ENCODE results near the gene DMRT1. TPM values are rescaled to one million over a fixed set of nuclear protein-coding genes. Genes with fewer than 3 reads are reported as not detected.
"Not testable (repeated sequence)": the region's sequence is repeated elsewhere in the genome, so short reads cannot be mapped to it uniquely, and the experiment has no call there.

Gene DMRT1
- total RNA-seq, 1 donor from 2014 or later: not detected

DNA sequence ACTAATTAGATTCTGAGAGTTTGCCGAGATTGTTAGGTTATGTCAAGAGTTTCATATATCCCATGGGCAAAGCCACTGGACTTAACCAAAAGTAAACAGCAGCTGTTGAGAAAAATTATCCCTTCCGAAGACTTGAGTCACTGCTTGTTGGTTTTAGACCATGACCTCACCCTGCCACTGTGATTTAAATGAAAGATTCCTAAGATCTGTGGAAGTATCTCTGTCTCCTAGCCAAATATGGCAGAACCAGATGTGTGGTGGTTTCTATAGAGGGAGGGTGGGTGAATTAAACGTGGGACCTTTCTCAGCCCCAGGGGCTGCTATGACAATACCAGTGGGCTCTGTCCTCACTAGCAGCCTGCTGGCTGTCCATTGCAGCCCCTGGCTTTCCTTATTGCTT, 154.3 kb downstream of the DMRT1 start:
- no peak for DNase-seq (ENCODE audit: low spot score)

DNA sequence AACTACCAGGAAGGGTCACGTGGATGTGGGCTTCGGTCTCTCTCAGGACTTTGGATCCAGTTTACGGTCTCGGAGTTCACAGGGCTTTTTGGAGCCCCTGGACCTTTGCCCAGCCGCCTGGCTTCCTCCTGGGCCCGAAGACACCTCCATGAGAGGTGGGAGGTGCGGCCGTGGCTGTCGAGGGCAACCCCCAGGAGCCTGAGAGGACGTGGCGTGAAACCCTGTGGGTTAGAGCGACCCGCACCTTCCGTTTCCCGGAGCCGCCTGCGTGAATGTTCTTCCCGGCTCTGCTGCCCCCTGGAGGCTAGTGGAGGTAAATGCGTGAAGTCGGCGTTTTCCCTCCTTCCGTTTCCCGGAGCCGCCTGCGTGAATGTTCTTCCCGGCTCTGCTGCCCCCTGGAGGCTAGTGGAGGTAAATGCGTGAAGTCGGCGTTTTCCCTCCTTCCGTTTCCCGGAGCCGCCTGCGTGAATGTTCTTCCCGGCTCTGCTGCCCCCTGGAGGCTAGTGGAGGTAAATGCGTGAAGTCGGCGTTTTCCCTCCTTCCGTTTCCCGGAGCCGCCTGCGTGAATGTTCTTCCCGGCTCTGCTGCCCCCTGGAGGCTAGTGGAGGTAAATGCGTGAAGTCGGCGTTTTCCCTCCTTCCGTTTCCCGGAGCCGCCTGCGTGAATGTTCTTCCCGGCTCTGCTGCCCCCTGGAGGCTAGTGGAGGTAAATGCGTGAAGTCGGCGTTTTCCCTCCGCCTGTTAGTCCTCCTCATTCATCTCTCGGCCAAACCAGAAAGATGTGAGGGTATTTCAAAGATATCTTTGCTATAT, 157.0 kb downstream of the DMRT1 start:
- not testable (repeated sequence) for DNase-seq (ENCODE audit: low spot score)

- no peak for DNase-seq (ENCODE audit: low spot score)
Observed at GRCh38 chr9:1001838-1002237, 160.3 kb downstream of the DMRT1 start.

GRCh38 chr9:1002678-1003077, 161.2 kb downstream of the DMRT1 start:
- DNase-seq (ENCODE audit: low spot score): no peak

GRCh38 chr9:1005043-1005667, 163.7 kb downstream of the DMRT1 start:
- no peak for DNase-seq (ENCODE audit: low spot score)

DNA sequence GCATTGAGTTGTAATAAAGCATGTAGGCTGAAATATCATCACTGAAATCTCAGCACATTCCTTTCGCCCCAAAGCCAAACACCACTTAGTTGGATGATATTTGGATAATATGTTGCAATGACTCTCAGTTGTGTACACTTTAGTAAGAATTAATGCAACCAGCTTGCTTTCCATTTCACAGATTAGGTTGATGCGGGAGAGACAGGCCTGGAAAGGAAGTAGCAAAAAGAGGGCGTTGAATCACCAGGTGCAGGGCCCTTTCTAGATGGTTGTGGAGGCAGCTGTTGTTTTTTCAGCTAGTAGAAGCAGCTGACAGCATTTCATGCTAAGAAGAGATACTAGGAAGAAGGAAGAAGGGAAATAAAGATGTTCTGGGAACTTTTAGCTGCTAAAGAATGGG, 165.8 kb downstream of the DMRT1 start:
- DNase-seq (ENCODE audit: low spot score): no peak

DNA sequence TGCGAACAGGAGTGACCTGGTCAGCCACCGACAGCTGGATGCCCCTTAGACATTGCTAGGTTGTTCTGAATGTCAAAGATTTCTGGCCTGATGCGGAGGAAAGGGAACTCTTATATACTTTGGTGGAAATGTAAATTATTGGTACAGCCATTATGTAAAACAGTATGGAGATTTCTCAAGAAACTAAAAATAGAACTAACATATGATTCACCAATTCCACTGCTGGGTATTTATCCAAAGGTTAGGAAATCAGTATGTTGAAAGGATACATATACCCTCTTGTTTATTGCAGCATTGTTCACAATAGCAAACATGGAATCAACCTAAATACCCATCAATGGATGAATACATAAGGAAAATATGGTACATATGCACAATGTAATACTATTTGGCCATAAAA, 166.7 kb downstream of the DMRT1 start:
- no peak for DNase-seq (ENCODE audit: low spot score)

DNA sequence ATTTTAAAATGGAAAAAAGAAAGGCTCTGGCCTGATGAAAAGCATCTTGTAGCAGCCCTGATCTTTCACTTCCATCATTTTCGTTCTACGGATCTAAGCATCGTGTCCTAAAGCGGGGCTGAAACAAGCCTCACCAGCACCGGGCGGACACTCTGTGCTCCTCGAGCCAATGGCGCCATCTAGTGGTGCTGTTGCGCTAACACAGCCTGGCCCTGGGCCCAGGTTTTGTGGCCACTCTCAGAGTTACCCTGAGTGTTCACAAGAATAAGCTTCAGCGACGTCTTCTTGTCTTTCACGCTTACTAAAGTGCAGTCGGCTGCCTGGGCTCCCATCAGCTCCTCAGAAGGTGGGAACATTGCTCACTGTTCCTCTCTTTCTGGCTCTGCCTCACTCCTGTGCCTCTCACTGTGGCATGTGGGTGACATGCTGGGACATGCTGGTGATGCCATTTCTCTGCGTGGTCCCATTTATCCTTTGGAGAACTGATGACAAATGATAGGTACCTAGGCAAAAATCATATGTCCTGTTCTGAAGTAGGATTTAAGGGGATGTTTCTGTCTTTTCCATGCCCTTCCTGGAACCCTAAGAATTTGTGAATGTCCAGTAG, 167.7 kb downstream of the DMRT1 start:
- peak; percentile 93 for DNase-seq (ENCODE audit: low spot score)

DNA sequence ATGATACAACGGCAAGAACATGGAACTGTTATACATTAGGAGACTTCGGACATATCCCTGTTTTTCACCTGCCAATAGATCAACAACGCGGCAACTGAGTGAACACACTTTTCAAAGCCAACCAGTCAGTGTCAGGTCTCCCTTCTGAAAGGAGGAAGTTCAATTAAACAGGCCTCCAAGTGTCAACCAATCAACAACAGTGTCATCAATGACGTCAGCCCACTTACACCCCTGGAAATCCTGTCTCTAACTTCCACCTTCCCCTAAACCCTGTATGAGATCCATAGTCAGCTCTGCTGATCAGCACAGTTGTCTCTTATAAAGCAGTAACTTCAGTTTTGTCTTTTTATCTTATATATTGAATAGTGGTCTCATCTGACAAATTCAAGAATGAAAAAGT, 171.5 kb downstream of the DMRT1 start:
- DNase-seq (ENCODE audit: low spot score): no peak

DNA sequence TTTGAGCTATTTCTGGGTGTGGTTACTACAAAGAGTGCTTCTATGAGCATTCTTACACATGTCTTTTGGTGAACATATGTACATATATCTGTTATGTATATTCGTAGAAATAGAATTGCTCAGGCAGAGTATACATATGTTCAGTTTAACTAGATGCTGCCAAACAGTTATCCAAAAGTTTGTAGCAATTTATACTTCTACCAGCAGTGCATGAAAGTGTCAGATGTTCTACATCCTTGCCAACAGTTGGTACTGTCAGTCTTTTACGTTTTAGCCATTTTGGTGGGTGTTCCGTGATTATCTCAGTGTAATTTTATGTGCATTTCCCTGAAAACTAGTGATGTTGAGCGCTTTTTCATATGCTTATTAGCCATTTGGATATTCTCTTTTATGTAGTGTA, 172.7 kb downstream of the DMRT1 start:
- DNase-seq (ENCODE audit: low spot score): no peak

DNA sequence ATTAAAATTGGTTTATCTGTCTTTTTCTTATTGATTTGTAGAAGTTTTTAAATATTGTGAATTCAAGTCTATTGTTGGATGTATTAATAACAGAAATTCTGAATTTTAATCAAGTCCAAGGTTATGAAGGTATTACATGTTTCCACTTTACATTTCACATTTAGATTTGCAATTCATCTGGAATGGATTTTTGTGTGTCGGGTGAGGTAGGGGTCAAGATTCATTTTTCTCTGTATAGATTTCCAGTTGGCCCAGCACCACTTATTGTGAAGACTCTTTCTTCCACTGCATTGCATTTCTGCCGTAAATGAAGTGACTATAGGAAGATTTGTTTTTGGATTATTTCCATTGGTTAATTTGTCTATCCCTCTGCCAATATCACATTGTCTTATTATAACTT, 173.1 kb downstream of the DMRT1 start:
- no peak for DNase-seq (ENCODE audit: low spot score)

- no peak for DNase-seq (ENCODE audit: low spot score)
Observed at GRCh38 chr9:1018121-1018520, 176.6 kb downstream of the DMRT1 start.

Other genes with a start within 250 kb of the DMRT1 start
- 1.1 TPM for gene DMRT3, start 135.0 kb downstream of the DMRT1 start, total RNA-seq
- gene DMRT2, start 208.7 kb downstream of the DMRT1 start, total RNA-seq: 3.6 TPM

All from mesenteric fat pad (tissue), 1 donor.